Skeletal muscle tissue (tissue), 4 donors: Measurements from ENCODE around the gene ATP9B. TPM values are rescaled to one million over a fixed set of nuclear protein-coding genes. Genes with fewer than 3 reads are reported as not detected.

ENCODE experiments used
- H3K27ac ChIP-seq: one replicate; pipeline ENCODE4 v1.7.0; 2013; ENCODE audit warnings: mild to moderate bottlenecking, low read depth, low read length, inconsistent platforms
- H3K27me3 ChIP-seq, 3 donors: one replicate each; pipeline ENCODE4 v1.7.0; 2013; ENCODE audit warnings: low read length in 3 of 3; ENCODE audit not compliant: control insufficient read depth in 3 of 3, insufficient read depth in 3 of 3
- H3K36me3 ChIP-seq, 3 donors: one replicate each; pipeline ENCODE4 v1.7.0; 2013; ENCODE audit warnings: low read length in 3 of 3; ENCODE audit not compliant: control insufficient read depth in 3 of 3, insufficient read depth in 3 of 3
- H3K4me1 ChIP-seq, 3 donors: one replicate each; pipeline ENCODE4 v1.7.0; 2013; ENCODE audit warnings: low read length in 3 of 3, mild to moderate bottlenecking in 3 of 3; ENCODE audit not compliant: control insufficient read depth in 3 of 3, insufficient read depth in 3 of 3
- H3K4me3 ChIP-seq, 3 donors: one replicate each; pipeline ENCODE4 v1.7.0; 2013; ENCODE audit warnings: low read length in 3 of 3
- H3K9ac ChIP-seq, 3 donors: one replicate each; pipeline ENCODE4 v1.7.0; 2013; ENCODE audit warnings: low read length in 3 of 3, mild to moderate bottlenecking in 3 of 3, moderate library complexity in 2 of 3, low read depth in 1 of 3
- H3K9me3 ChIP-seq, 3 donors: one replicate each; pipeline ENCODE4 v1.7.0; 2013; ENCODE audit warnings: low read length in 3 of 3; ENCODE audit not compliant: control insufficient read depth in 3 of 3
- total RNA-seq: library from RNA; depleted of rRNA; stranded (reverse); fragments of >200 nt; gene quantifications from one replicate; pipeline ENCODE4 v1.2.3, GENCODE V29; 2014
- donor health status: Osteomylitis.

ATP9B gene
- total RNA-seq, 1 donor from 2014 or later = 83.0 TPM

- Histone ChIP-seq H3K27ac (no peak overlapping the region), H3K4me3 (no peak overlapping the region), H3K36me3 (peaks cover 0 to 3% (median 0%) of the 10 kb centered on the region in 3 donors), H3K4me1 (peaks cover 0 to 4% (median 0%) of the 10 kb centered on the region in 3 donors), H3K27me3 (no peaks in the 10 kb centered on the region), H3K9ac (no peak overlapping the region), H3K9me3 (no peaks in the 10 kb centered on the region)
Measured at GRCh38 chr18:79187532-79188277, 118.5 kb downstream of the ATP9B start.

- no peak overlapping the region for H3K4me3 ChIP-seq
- no peak overlapping the region for H3K9ac ChIP-seq
- H3K36me3 ChIP-seq = peaks cover 3 to 21% (median 5%) of the 10 kb centered on the region in 3 donors
- no peak overlapping the region for H3K27ac ChIP-seq
- H3K27me3 ChIP-seq = no peaks in the 10 kb centered on the region
- H3K9me3 ChIP-seq = no peaks in the 10 kb centered on the region
- H3K4me1 ChIP-seq = peaks cover 0 to 4% (median 0%) of the 10 kb centered on the region in 3 donors
Measured at GRCh38 chr18:79191418-79191817, 122.2 kb downstream of the ATP9B start.

- Histone ChIP-seq H3K4me3 (no peak overlapping the region), H3K36me3 (peaks cover 3 to 22% (median 5%) of the 10 kb centered on the region in 3 donors), H3K27ac (no peak overlapping the region), H3K9me3 (no peaks in the 10 kb centered on the region), H3K4me1 (no peaks in the 10 kb centered on the region), H3K9ac (no peak overlapping the region), H3K27me3 (no peaks in the 10 kb centered on the region)
Measured at GRCh38 chr18:79191956-79192355, 122.8 kb downstream of the ATP9B start.

GRCh38 chr18:79193826-79194225 is 124.6 kb downstream of the ATP9B start:
- H3K9ac ChIP-seq = no peak overlapping the region
- H3K9me3 ChIP-seq = no peaks in the 10 kb centered on the region
- no peaks in the 10 kb centered on the region for H3K27me3 ChIP-seq

GRCh38 chr18:79195716-79196683 is 126.8 kb downstream of the ATP9B start:
- Histone ChIP-seq H3K4me1 (no peaks in the 10 kb centered on the region), H3K27me3 (no peaks in the 10 kb centered on the region), H3K4me3 (no peak overlapping the region), H3K9ac (no peak overlapping the region), H3K36me3 (peaks cover 3 to 24% (median 5%) of the 10 kb centered on the region in 3 donors), H3K27ac (no peak overlapping the region), H3K9me3 (no peaks in the 10 kb centered on the region)

More at GRCh38 chr18:79193826-79194225, 124.6 kb downstream of the ATP9B start:
- Histone ChIP-seq H3K36me3 (peaks cover 3 to 24% (median 5%) of the 10 kb centered on the region in 3 donors), H3K4me3 (no peak overlapping the region), H3K4me1 (no peaks in the 10 kb centered on the region), H3K27ac (no peak overlapping the region)

- no peaks in the 10 kb centered on the region for H3K9me3 ChIP-seq
- no peaks in the 10 kb centered on the region for H3K27me3 ChIP-seq
- H3K9ac ChIP-seq = peak overlapping the region in 1 of 3 donors; percentile 17
- no peaks in the 10 kb centered on the region for H3K4me1 ChIP-seq
- peaks cover 3 to 24% (median 5%) of the 10 kb centered on the region in 3 donors for H3K36me3 ChIP-seq
- H3K4me3 ChIP-seq = no peak overlapping the region
- H3K27ac ChIP-seq = no peak overlapping the region
Measured at GRCh38 chr18:79197531-79197930, 128.3 kb downstream of the ATP9B start.

GRCh38 chr18:79199691-79200374 is 130.6 kb downstream of the ATP9B start:
- H3K27me3 ChIP-seq = no peaks in the 10 kb centered on the region
- H3K36me3 ChIP-seq = peaks cover 1 to 17% (median 3%) of the 10 kb centered on the region in 3 donors
- no peak overlapping the region for H3K9ac ChIP-seq
- no peak overlapping the region for H3K4me3 ChIP-seq
- no peaks in the 10 kb centered on the region for H3K4me1 ChIP-seq
- no peak overlapping the region for H3K27ac ChIP-seq
- no peaks in the 10 kb centered on the region for H3K9me3 ChIP-seq

GRCh38 chr18:79200546-79201268 is 131.5 kb downstream of the ATP9B start:
- Histone ChIP-seq H3K4me1 (no peaks in the 10 kb centered on the region), H3K9ac (peak overlapping the region in 1 of 3 donors; percentile 52), H3K27me3 (no peaks in the 10 kb centered on the region), H3K9me3 (no peaks in the 10 kb centered on the region), H3K27ac (no peak overlapping the region), H3K36me3 (peaks cover 0 to 10% (median 3%) of the 10 kb centered on the region in 3 donors), H3K4me3 (no peak overlapping the region)

GRCh38 chr18:79203017-79203605 is 133.9 kb downstream of the ATP9B start:
- Histone ChIP-seq H3K4me1 (no peaks in the 10 kb centered on the region), H3K27ac (no peak overlapping the region), H3K4me3 (no peak overlapping the region), H3K36me3 (peaks cover 10 to 14% (median 12%) of the 10 kb centered on the region in 3 donors), H3K9me3 (no peaks in the 10 kb centered on the region), H3K9ac (no peak overlapping the region), H3K27me3 (no peaks in the 10 kb centered on the region)
